Transverse colon (tissue), 4 donors: ENCODE data around the gene NEK11.

ENCODE experiments used
- CTCF ChIP-seq, 5 experiments: fragments of 200-600 bp in 3 of 5; fragments of 450-650 bp in 2 of 5; sonication (generic) in 3 of 5; IDR thresholded peaks; 1 replicate in 2 of 5; 2 replicates in 3 of 5; pipeline ENCODE4 v1.5.1; 2016 to 2017; ENCODE audit warnings: antibody characterized with exemption in 5 of 5, inconsistent platforms in 3 of 5, mild to moderate bottlenecking in 2 of 5, moderate library complexity in 1 of 5
- EP300 ChIP-seq: sonication (generic); formaldehyde crosslinking; IDR thresholded peaks from one replicate; pipeline ENCODE4 v1.6.1; 2017; ENCODE audit warnings: antibody characterized with exemption, low read depth
- POLR2A ChIP-seq: fragments of 450-650 bp; IDR thresholded peaks from one replicate; pipeline ENCODE4 v1.6.1; 2016; ENCODE audit warnings: antibody characterized with exemption, mild to moderate bottlenecking, moderate library complexity
- POLR2AphosphoS5 ChIP-seq, 3 donors: sonication (generic); formaldehyde crosslinking; IDR thresholded peaks; one replicate each; pipeline ENCODE4 v1.6.1; 2016; ENCODE audit warnings: antibody characterized with exemption in 3 of 3

DNA sequence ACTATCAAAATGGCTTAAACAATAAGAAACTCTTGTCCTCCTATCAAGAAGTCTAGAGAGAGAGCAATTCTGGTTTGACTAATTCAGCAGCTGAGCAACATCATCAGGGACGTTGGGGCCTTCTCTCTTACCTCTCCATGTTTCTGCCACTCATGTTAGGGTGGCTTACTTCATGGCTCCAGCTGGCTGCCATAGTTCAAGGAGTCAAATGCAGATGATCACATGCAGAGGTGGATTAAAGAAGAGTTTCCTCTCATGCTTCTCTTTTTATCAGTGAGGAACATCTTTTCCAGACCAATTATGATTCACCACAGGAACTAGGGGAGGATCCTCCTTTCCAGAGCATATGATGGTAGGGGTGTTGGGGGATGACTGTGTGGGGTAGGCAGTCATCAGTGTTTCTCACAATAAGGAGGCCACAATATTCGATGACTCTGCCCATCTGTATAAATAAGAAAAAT, 45.5 kb downstream of the NEK11 start:
- no peak for TF ChIP-seq EP300
- no peak for TF ChIP-seq CTCF (IDR thresholded peaks at IDR 0.05)
- TF ChIP-seq POLR2A = no peak
- no peak for TF ChIP-seq POLR2AphosphoS5 (IDR thresholded peaks at IDR 0.05)
